CD8-positive, alpha-beta memory T cell (primary cell): ENCODE measurements around the gene ALX3. TPM values are rescaled to one million over a fixed set of nuclear protein-coding genes. Genes with fewer than 3 reads are reported as not detected.

Experiments used
- CTCF ChIA-PET: fragments of 350-600 bp; sonication (Branson Sonifier 250); formaldehyde crosslinking; loops from one replicate; lab custom pipeline; 2021; ENCODE audit warnings: antibody characterized with exemption; lab: Charles Lee
- POLR2A ChIA-PET: fragments of 350-600 bp; sonication (Branson Sonifier 250); formaldehyde crosslinking; loops from one replicate; lab custom pipeline; 2021; ENCODE audit warnings: antibody characterized with exemption; lab: Charles Lee
- DNase-seq, 5 donors: peaks; one replicate each; pipeline versions ENCODE4 v3.0.0 to v3.0.0-alpha.2; 2020 to 2022; ENCODE audit warnings: mixed read lengths in 1 of 5
- H3K27ac ChIP-seq: one replicate; pipeline ENCODE4 v1.7.0; 2013; ENCODE audit warnings: low read depth, mild to moderate bottlenecking, low read length, moderate library complexity
- H3K27me3 ChIP-seq: 2 replicates; pipeline ENCODE4 v1.7.0; 2013; ENCODE audit warnings: low read length, mild to moderate bottlenecking; ENCODE audit not compliant: insufficient read depth, poor library complexity, severe bottlenecking
- H3K36me3 ChIP-seq: 2 replicates; pipeline ENCODE4 v1.7.0; 2013; ENCODE audit warnings: mild to moderate bottlenecking, low read length, moderate library complexity; ENCODE audit not compliant: insufficient read depth
- H3K4me1 ChIP-seq: 2 replicates; pipeline ENCODE4 v1.7.0; 2013; ENCODE audit warnings: mild to moderate bottlenecking, low read length, moderate library complexity; ENCODE audit not compliant: insufficient read depth
- H3K4me3 ChIP-seq: 2 replicates; pipeline ENCODE4 v1.7.0; 2013; ENCODE audit warnings: mild to moderate bottlenecking, low read length
- H3K9me3 ChIP-seq: 2 replicates; pipeline ENCODE4 v1.7.0; 2013; ENCODE audit warnings: mild to moderate bottlenecking, low read length
- H3K27ac Mint-ChIP-seq, 8 donors: one replicate each; pipeline ENCODE4 v1.8.0; 2020 to 2021; ENCODE audit warnings: mixed read lengths in 8 of 8, mild to moderate bottlenecking in 6 of 8, inconsistent platforms in 3 of 8, moderate library complexity in 3 of 8
- H3K27me3 Mint-ChIP-seq, 2 donors: one replicate each; pipeline ENCODE4 v1.8.0; 2020 to 2021; ENCODE audit warnings: mixed read lengths in 2 of 2, mild to moderate bottlenecking in 1 of 2, moderate library complexity in 1 of 2
- H3K36me3 Mint-ChIP-seq, 3 donors: one replicate each; pipeline ENCODE4 v1.8.0; 2020 to 2021; ENCODE audit warnings: mixed read lengths in 3 of 3, inconsistent platforms in 1 of 3, mild to moderate bottlenecking in 1 of 3
- H3K4me1 Mint-ChIP-seq, 3 donors: one replicate each; pipeline ENCODE4 v1.8.0; 2020 to 2021; ENCODE audit warnings: mixed read lengths in 3 of 3, inconsistent platforms in 1 of 3, mild to moderate bottlenecking in 1 of 3
- H3K4me3 Mint-ChIP-seq, 7 donors: one replicate each; pipeline ENCODE4 v1.8.0; 2020 to 2021; ENCODE audit warnings: mixed read lengths in 7 of 7, mild to moderate bottlenecking in 6 of 7, moderate library complexity in 4 of 7, inconsistent platforms in 2 of 7
- H3K9me3 Mint-ChIP-seq, 5 donors: one replicate each; pipeline ENCODE4 v1.8.0; 2020 to 2022; ENCODE audit warnings: mixed read lengths in 5 of 5, mild to moderate bottlenecking in 3 of 5, moderate library complexity in 2 of 5, inconsistent platforms in 1 of 5
- polyA plus RNA-seq: library from polyadenylated mRNA; unstranded; fragments of 300-500 nt; fragmentation: Illumina TruSeq; gene quantifications from one replicate; pipeline ENCODE4 v1.2.3, GENCODE V29; 2021
- total RNA-seq, 2 experiments: library from RNA; stranded (reverse); gene quantifications; one replicate each; pipeline ENCODE4 v1.2.3, GENCODE V29; 2021

ALX3 gene
- total and polyA plus RNA-seq, 3 experiments from 2014 or later, result not detected

DNA sequence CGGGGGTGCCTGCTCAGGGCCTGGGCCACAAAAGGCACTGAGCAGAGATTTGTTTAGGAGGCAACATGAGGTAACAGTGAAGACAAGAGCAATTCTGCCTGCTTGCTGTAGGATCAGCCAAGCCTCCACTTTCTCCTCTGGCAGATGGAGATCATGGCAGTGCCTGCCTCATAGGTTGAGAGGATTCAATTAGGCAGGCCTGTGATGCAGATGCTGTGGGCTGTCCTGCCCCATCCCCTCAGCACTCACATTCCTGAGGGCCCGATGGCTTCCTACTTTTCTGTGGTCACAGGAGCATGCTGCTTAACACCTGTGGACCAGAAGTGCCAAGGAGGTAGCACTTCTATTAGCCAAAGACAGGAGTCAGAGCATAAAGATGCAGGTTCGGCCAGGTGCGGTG, 40.6 kb upstream of the ALX3 start:
- Histone ChIP-seq H3K36me3 (no peaks in the 10 kb centered on the region), H3K27ac (no peak overlapping the region), H3K9me3 (no peaks in the 10 kb centered on the region), H3K4me1 (no peaks in the 10 kb centered on the region), H3K4me3 (no peak overlapping the region), H3K27me3 (no peaks in the 10 kb centered on the region)
- no peaks in the 10 kb centered on the region for H3K9me3 Mint-ChIP-seq
- H3K36me3 Mint-ChIP-seq, result no peaks in the 10 kb centered on the region
- H3K4me1 Mint-ChIP-seq, result no peaks in the 10 kb centered on the region
- CTCF ChIA-PET, result no interaction called here
- H3K27ac Mint-ChIP-seq, result no peak overlapping the region
- no peak overlapping the region for H3K4me3 Mint-ChIP-seq
- POLR2A ChIA-PET, result no interaction called here
- DNase-seq, result no peak
- peaks cover 16 to 37% of the 10 kb centered on the region in 2 donors for H3K27me3 Mint-ChIP-seq

DNA sequence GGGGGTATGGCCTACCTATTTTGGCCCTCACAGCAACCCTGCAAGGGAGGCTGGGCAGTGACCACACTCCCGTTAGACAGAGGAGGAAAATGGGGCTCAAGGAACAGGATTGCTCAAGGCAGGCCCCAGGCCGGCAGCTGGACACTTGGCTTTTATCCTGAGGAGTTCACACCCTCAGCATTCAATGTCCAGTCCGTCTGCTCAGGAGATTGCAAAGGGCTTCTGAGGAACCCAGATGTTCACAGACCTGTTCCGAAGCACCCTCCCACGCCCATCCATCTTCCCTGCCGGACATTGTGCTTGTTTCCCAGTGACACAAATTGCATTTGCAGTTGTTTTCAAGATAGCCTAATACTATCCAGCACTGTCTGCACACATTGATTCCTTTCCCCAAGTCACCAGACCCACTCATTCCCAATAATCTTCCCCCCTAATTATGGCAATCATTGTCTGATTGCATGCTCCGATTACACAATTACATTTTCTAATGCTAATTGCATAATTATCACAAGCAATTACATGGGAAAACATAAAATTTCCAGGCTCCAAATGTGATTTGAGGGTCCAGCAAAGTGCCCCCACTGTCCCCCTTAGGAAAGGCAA, 37.5 kb upstream of the ALX3 start:
- Mint-ChIP-seq H3K27me3 (peaks cover 14 to 23% of the 10 kb centered on the region in 2 donors), H3K27ac (no peak overlapping the region), H3K9me3 (no peaks in the 10 kb centered on the region), H3K4me1 (no peaks in the 10 kb centered on the region), H3K36me3 (no peaks in the 10 kb centered on the region), H3K4me3 (no peak overlapping the region)
- Histone ChIP-seq H3K36me3 (no peaks in the 10 kb centered on the region), H3K4me1 (no peaks in the 10 kb centered on the region), H3K9me3 (no peaks in the 10 kb centered on the region), H3K4me3 (no peak overlapping the region), H3K27me3 (no peaks in the 10 kb centered on the region), H3K27ac (no peak overlapping the region)
- CTCF ChIA-PET, result no interaction called here
- POLR2A ChIA-PET, result no interaction called here
- DNase-seq, result no peak

DNA sequence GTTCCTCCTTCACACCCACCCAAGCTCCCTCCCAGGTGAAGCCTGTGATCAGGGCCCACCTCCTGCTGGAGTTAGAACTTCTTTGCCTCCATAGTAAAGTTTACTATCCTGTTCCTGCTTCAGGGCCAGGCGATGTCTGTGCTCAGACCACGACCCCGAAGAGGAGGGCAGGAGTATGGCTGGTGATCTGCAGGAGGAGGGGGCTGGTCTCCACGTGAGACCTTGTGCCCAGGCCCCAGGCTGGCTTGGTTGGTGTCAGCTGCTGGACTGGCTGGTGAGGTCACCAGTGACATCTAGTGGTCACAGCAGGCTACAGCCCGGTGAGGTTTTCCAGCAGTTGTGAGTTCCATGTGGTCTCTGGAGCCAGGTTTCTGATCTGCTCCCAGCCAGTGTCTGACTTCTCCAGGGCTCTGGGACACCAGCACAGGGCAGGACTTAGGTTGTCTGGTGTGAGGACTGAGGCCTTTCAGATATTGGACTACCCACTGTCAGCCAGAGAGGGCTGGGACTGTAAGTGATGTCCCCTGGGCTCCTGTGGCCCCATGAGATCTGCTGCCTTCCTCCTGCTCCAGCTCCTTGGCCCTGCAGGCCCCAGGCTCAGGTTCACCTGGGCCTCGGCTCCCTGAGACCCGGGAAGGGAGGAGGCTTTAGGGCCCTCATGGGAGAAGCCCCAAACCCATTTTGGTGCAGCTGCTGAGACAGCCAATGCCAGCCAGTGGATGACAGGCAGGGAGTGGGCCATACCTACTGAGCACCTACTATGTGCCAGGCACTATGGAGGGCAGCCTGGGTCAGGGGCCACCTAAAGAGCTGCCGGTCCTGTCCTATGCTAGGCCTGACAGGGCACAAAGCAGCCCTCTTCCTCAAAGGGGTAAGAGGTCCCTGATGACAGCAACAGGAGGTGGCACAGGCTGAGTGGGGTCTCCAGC, 35.8 kb upstream of the ALX3 start:
- H3K4me1 ChIP-seq, result no peaks in the 10 kb centered on the region
- Mint-ChIP-seq H3K36me3 (no peaks in the 10 kb centered on the region), H3K9me3 (no peaks in the 10 kb centered on the region), H3K27me3 (peaks cover 10 to 20% of the 10 kb centered on the region in 2 donors), H3K4me3 (no peak overlapping the region), H3K27ac (peak overlapping the region in 1 of 8 donors; percentile 57), H3K4me1 (no peaks in the 10 kb centered on the region)
- ChIA-PET POLR2A (no interaction called here), CTCF (interaction anchor here (0.6 to 3.2 kb wide), 18 partner anchors 9 to 466 kb away, joined by 3 to 16 read pairs (median 4); no protein-coding TSS in a partner anchor)
- H3K4me3 ChIP-seq, result no peak overlapping the region
- no peak overlapping the region for H3K27ac ChIP-seq
- H3K27me3 ChIP-seq, result no peaks in the 10 kb centered on the region
- H3K9me3 ChIP-seq, result no peaks in the 10 kb centered on the region
- peak; percentile 13 to 61 (median 32) for DNase-seq
- no peaks in the 10 kb centered on the region for H3K36me3 ChIP-seq

DNA sequence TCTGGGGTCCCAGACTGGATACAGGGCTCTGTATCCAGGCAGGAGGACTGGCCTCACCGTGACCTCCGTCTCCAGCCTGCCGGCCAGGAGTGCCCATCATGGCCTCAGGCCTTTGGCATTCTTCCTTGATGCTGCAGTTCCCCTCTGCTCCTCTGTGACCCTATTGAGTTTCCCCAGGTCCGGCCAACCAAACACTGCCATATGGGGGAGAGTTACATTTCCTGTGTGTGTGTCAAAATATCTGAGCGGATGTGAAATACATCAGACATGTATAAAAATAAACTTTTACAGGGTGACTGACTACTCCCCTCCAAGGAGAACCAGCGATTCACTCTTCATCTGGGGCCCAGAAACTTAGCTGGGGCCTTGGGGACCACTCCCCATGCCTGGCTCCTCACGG, 31.6 kb upstream of the ALX3 start:
- H3K27ac ChIP-seq, result no peak overlapping the region
- Mint-ChIP-seq H3K27ac (no peak overlapping the region), H3K4me3 (no peak overlapping the region), H3K36me3 (no peaks in the 10 kb centered on the region), H3K4me1 (no peaks in the 10 kb centered on the region), H3K27me3 (peaks cover 4 to 14% of the 10 kb centered on the region in 2 donors), H3K9me3 (no peaks in the 10 kb centered on the region)
- H3K4me3 ChIP-seq, result no peak overlapping the region
- H3K9me3 ChIP-seq, result no peaks in the 10 kb centered on the region
- no peaks in the 10 kb centered on the region for H3K4me1 ChIP-seq
- H3K27me3 ChIP-seq, result no peaks in the 10 kb centered on the region
- no peaks in the 10 kb centered on the region for H3K36me3 ChIP-seq
- POLR2A ChIA-PET, result no interaction called here
- DNase-seq, result no peak
- CTCF ChIA-PET, result interaction anchor here (1.0 to 2.3 kb wide), 4 partner anchors 10 to 42 kb away, joined by 3 to 9 read pairs (median 7); no protein-coding TSS in a partner anchor

DNA sequence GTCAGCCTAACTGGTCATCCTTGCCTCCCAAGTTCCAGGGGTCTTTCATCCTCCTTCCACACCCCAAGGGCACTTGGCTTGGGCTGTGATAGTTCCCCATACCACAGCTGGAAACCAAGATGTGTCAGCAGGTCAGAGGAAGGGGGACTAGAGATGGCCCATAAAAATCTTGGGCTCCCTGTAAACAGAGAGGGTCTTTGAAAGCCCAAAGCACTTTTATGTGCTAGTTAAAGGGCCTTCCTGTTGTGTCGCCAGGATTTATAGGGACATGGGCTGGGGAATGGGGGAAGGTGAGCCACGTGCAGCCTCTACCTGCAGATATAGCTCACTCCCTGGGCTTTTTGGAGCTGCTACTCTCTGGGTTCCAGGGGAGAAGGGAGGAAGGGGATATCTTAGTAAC, 29.9 kb upstream of the ALX3 start:
- DNase-seq, result no peak
- H3K36me3 Mint-ChIP-seq, result no peaks in the 10 kb centered on the region
- Histone ChIP-seq H3K4me3 (no peak overlapping the region), H3K27ac (no peak overlapping the region), H3K27me3 (no peaks in the 10 kb centered on the region), H3K36me3 (no peaks in the 10 kb centered on the region), H3K4me1 (no peaks in the 10 kb centered on the region), H3K9me3 (no peaks in the 10 kb centered on the region)
- peaks cover 11 to 28% of the 10 kb centered on the region in 2 donors for H3K27me3 Mint-ChIP-seq
- POLR2A ChIA-PET, result no interaction called here
- no peak overlapping the region for H3K4me3 Mint-ChIP-seq
- H3K4me1 Mint-ChIP-seq, result no peaks in the 10 kb centered on the region
- H3K27ac Mint-ChIP-seq, result no peak overlapping the region
- H3K9me3 Mint-ChIP-seq, result no peaks in the 10 kb centered on the region
- CTCF ChIA-PET, result interaction anchor here (1.2 kb wide), 3 partner anchors 9 to 71 kb away, joined by 3 read pairs; no protein-coding TSS in a partner anchor

DNA sequence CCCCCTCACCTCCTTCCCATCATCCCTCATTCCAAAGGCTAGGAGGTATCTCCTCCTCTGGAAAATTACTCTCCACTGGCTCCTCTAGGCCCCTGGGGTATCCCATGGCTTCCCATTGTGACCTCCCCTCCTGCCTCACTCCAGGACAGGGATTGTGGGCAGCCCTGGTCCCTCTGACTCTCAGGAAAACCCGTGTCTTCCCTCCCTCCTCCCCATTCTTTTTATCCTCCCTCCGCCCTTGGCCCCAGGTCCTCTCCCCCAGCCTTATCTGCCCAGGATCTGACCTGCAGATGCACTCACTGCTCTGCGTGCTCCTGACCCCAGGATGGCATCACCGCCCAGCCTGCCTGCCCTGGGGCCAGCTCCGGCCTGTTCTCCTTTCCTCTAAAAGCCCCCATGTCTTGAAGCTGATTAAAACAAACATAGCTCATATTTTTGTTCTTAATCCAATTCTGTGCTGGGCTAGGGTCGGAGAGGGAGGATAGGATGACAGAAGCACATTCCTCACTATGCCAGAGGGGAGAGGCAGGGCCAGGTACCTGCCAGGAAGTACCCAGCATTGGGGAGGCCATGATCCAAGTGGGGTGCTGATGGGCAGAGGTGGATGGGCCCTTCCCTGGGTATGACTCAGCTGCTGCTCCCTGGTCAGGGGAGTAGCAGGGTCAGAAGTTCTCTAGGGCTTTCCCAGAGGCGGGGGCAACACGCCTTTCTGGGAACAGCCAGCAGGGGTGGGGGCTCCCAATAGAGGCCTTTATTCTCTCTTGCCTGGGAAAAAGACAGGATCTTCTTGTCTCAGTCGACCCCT, 28.0 kb upstream of the ALX3 start:
- H3K27me3 ChIP-seq, result no peaks in the 10 kb centered on the region
- no peaks in the 10 kb centered on the region for H3K4me1 ChIP-seq
- ChIA-PET POLR2A (no interaction called here), CTCF (interaction anchor here (2.4 to 2.5 kb wide), 2 partner anchors 8 to 10 kb away, joined by 12 to 13 read pairs; no protein-coding TSS in a partner anchor)
- Mint-ChIP-seq H3K36me3 (no peaks in the 10 kb centered on the region), H3K27ac (no peak overlapping the region), H3K27me3 (peaks cover 11 to 35% of the 10 kb centered on the region in 2 donors), H3K4me1 (no peaks in the 10 kb centered on the region), H3K4me3 (no peak overlapping the region), H3K9me3 (no peaks in the 10 kb centered on the region)
- DNase-seq, result no peak
- H3K36me3 ChIP-seq, result no peaks in the 10 kb centered on the region
- H3K4me3 ChIP-seq, result no peak overlapping the region
- no peaks in the 10 kb centered on the region for H3K9me3 ChIP-seq
- no peak overlapping the region for H3K27ac ChIP-seq

DNA sequence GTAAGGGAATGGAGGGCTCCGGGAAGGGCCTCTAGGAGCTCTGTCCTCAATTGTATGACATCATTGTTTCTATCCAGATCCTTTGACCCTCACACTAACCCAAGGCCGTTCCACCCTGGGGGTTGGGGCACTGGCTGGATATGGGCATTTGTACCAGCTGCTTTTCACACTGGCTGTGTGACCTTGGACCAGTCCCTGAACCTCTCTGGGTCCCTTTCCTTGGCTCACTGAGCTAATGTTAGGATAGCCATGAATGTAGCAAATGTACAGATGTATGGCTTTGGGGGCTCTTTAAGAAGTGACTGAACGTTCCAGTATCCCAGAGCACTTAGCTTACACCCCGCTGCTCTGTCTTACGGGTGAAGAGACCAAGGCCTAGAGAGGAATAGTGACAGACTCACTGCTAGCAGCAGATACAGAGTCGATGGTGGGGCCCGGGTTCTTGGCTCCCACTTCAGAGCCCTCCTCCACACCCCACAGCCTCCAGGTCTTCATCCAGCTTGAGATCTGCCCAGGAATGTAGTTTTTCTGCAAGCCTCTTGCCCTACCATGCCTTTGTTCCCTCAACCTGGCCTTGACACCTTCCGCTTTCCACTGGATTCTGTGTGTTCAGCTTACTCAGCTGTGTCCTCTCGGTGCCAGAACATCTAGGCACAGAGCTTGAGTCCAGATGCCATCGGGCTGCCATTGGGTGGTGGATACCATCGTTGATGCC, 27.2 kb upstream of the ALX3 start:
- no peaks in the 10 kb centered on the region for H3K9me3 ChIP-seq
- H3K4me1 Mint-ChIP-seq, result no peaks in the 10 kb centered on the region
- no peak overlapping the region for H3K4me3 ChIP-seq
- no peaks in the 10 kb centered on the region for H3K27me3 ChIP-seq
- peaks cover 11 to 35% of the 10 kb centered on the region in 2 donors for H3K27me3 Mint-ChIP-seq
- H3K27ac Mint-ChIP-seq, result no peak overlapping the region
- no peak overlapping the region for H3K27ac ChIP-seq
- no peaks in the 10 kb centered on the region for H3K36me3 ChIP-seq
- no peaks in the 10 kb centered on the region for H3K4me1 ChIP-seq
- no peaks in the 10 kb centered on the region for H3K9me3 Mint-ChIP-seq
- H3K4me3 Mint-ChIP-seq, result no peak overlapping the region
- DNase-seq, result no peak
- ChIA-PET POLR2A (no interaction called here), CTCF (interaction anchor here (0.9 to 2.5 kb wide), 4 partner anchors 8 to 37 kb away, joined by 3 to 13 read pairs (median 8); no protein-coding TSS in a partner anchor)
- H3K36me3 Mint-ChIP-seq, result no peaks in the 10 kb centered on the region
